HuH-7.5 (cell line): ENCODE data around the gene INSIG1.

ENCODE experiments used
- DNase-seq: peaks from one replicate; pipeline ENCODE4 v3.0.0; 2011; ENCODE audit warnings: low spot score

INSIG1 gene

DNA sequence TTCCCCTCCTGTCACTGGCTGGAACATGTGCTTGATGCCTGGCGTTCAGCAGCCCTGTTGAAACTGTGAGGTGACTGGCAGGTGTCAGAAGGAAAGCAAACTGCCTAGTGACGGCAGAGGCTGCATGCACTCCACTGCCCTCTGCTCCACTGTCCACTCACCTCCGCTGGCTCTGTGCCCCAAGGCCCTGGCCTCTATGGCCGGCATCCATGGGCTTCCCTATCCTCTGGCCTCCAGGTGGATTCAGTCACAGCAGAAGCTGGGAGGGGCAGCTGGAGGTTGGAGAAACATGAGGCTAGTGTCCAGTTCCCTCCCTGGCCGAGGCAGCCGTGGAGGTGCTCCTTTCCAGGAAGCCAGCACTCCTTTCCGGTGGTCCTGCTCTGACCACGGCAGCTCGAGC is 31.2 kb upstream of the INSIG1 start:
- DNase-seq = no peak

DNA sequence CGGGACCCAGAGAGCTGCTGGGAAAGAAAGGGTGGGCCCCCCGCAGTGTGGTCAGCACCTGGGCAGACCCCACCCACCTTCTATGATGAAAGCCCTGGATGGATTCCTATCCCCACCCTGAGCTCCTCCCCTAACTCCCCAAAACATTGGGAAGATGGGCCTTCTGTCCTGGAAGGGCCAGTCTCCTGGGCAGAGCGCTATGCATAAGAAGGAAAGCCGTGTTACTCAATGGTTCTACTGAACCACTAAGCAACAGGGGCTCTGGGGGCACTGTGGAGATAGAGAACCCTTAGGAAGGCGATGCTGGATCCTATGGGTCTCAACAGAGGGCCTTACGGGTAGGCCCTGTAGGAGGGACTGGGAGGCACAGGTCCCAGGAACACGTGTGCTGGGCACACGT is 30.7 kb upstream of the INSIG1 start:
- DNase-seq = no peak

DNA sequence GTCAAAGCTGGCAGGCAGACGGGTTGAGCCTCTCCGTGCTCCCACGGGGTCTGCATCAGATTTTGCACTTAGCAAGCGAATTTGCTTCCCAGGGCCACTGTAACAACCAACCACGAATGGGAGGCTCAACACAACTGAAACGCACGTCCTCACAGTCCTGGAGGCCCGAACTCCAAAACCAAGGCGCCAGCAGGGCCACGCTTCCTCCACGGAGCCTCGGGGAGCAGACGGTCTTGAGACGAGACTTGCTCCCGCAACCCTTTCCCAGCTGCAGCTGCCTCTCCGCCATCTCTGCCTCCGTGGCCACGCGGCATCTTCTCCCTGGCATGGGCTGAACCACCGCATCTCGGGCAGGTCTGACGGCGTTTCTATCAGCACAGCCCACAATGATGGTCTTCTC is 30.2 kb upstream of the INSIG1 start:
- no peak for DNase-seq

DNA sequence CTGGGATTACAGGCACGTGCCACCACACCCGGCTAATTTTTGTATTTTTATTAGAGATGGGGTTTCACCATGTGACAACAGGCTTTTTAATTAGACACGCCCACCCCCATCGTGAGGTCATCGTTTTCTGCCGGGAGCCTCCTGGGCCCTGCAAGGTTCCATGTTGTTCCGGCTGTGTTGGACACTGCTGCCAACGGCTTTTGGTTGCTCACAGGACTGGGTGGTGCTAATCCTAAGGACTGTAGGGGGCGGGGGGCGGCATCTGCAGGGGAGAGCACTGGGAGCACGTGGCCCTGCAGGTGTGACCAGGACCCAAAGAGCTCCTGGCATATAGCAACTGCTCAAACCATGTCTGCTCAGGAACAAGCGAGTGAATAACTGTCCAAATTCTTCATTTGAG is 29.5 kb upstream of the INSIG1 start:
- DNase-seq = no peak

DNA sequence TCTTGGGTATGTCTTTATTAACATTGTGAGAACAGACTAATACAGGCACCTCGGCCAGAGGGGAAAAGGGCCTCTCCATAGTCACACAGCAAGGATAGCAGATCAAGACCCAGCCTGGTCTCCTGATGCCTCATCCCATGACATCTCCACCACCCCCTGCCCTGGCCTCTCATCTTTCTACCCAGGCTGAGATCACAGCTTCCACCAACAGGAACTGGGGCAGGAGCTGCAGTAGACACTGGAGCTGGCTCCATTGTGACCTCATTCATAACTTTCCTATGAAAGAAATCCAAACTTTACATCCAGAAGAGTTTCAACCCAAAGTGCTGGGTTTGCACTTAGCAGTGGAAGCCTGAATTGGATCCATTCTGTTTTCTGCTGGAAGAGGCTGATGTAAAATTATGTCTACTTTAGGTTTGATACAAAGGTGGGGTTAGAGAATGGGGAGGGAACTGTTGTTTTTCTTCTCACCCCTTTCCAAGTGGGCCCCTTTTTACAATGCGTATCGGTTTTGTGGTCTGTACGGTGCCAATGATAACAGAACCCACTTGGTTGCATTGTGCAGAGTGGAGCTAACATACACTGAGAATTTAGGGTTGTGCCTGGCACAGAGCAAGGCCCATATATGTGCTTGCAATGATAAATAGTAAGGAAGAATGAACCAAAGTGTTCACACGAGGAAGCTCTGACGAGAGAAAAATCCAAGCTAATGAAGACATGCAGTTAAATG is 28.6 kb upstream of the INSIG1 start:
- DNase-seq = no peak

DNA sequence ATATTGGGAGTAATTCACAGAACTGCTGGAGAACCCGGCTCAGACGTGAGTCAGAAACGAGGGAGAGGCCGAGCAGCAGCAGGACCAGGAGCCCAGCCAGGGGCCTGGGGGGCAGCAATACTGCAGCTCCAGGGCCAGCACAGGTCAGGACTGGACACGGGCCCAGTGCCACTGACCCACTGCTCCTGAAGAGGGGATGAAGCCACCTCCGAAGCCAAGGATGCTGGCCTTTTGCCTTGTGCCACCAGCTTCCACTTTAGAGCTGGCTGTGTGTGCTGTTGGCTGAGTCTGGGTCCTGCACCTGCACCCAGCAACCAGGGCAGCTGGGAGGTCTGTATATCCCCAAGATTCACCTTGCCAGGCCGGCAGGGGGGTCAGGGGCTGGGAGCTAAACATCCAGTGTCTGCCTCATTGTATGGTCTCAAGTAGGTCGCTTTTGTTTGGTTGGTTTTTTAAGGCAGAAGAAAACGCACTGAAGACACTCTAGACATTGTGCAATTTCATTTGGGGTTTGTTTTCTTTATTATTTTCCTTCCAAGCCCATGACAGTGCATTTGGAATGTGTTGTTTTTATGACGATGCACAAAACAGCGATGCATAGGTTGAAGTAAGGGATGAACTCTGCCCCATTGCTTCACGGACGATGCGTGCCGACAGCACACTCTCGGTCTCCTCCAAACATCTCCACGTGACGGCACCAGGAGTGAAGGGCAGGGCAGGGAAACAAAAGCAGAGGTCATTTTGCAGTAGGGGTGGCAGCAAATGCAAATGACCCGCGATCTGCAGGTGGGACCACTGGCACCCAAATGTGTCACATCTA is 27.7 kb upstream of the INSIG1 start:
- DNase-seq = no peak

DNA sequence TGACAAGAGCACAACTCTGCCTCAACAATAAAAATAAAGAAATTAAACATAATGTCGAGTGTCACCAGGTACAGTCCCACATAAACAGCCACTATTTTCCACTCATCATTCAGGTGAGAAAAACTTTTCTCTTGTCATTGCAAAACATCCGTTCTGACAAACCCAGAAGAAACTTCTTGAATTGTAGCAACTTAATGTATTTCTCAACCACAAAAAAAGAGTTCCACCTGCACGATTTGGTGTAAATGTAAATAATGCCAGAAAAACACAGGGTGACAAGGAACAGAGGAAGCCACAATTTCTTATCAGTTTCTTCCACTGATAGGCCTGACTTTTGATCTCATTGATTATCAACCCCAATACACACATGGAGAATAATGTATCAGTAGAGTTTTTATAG is 26.8 kb upstream of the INSIG1 start:
- no peak for DNase-seq

DNA sequence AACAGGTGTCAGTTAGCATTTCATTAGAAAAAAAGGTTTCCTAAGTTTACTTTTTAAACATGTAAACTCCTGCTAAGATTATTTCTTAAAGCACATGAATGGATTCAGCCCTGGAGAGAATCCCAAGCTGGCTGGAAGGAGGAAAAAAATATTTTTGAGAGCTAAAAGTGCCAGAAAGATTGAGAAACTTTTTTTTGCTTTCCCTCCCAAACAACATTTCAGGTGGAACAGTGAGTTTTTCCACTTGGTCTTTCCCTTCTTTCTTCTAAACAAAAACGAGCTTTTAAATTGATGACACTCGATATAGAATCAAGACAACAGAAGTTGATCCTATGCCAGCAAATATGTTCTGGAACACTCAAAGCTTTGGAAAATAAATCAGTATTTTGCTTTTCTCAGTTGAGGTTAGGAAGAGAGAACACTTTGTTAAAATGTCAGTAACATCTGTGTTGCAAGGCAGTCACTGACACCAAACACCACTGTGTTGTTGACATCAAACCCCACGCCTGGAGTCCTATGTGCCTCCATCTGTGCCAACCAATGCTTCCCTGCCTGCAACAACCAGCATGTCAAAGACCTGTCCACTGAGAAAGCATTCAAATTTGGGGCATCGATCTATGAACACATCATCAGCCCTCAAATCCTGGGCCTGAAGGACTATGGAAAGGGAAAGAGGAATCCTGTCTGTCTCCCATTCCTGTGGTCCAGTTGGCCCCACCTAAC is 22.9 kb upstream of the INSIG1 start:
- DNase-seq = no peak

DNA sequence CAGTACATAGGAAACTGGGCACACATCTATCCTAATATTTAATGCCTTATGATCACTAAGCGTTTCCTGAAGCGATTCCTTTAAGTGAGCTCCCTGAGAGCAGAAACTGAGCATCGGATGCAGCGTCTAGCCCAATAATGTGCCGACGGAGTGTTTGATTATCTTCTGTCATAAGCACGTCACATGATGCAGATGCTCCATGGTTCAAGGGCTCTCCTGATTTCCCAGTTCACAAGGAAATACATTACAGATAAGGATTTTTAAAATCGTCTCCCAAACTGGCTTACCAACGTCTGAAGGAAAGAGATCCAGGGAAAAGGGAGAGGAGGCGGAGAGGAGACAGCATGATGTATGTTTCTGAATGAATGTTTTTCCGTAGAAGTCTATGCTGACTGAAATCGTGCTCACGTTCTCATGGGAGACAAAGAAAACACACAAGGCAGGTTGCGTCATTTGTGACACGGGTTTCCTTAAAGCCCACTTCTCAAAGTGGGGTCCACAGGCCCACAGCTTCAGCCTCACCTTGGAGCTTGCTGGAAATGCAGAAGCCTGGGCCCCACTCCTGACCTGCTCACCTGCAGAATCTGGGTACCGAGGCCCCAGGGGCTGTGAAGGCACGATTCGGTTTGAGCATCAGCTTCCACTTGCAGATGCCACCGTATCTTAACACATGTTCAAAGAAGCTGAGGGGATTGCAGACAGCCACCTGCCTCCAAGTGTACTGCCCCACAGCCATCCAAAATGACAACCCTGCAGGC is 21.5 kb upstream of the INSIG1 start:
- DNase-seq = no peak

DNA sequence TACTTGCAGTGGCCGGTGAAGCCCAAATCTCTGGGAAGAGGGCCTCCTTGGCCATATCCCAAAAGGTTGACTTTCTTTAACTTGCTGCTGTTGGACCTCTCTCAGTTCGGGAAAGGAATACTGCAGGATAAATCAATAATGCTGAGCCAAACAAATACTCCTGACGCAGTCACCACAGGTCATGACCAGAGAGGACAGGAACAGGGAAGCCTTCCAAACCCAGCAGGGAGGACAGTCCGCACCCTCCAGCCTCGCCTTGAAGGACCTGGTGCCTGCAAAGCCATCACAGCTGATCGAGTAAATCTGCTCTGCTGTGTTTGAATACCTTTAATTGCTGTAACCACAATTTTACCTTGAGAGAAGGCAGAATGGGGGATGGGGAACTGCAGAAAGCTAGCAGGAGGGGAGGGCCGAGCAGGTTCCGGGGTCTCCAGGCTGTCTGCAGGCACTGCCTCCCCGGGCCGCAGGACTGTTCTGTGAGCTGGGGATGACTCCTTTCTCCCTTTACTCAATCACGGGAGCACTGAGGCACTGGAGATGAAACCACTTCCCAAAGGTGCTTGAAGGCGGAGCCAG is 20.8 kb upstream of the INSIG1 start:
- no peak for DNase-seq

DNA sequence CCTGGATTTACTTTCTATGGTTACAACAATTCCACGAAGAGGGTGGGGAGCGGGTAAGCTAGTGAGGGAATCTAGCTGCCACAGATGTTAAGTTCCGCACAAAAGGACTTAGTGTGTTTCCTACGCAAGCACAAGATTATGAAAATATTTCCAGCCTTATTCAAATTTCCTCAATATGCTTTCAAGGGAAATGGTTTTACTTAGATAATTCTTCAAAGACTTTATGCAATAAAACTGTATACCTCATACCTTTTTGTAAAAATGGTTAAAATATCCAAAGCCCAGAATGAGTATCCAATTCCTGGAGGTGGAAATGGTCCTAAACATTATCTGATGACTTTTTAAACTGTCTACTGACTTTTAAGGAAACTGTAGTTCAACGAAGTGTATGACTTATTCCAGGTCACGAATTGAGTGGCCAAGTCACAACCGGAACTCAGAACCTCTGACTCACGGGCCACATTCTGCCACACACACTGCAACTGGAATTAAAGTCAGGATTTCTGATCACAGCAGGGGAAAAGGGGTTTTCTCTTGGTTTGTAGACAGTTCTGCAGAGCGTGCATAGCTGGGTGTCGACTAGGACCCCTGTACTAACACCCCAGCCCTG is 20.2 kb upstream of the INSIG1 start:
- no peak for DNase-seq

DNA sequence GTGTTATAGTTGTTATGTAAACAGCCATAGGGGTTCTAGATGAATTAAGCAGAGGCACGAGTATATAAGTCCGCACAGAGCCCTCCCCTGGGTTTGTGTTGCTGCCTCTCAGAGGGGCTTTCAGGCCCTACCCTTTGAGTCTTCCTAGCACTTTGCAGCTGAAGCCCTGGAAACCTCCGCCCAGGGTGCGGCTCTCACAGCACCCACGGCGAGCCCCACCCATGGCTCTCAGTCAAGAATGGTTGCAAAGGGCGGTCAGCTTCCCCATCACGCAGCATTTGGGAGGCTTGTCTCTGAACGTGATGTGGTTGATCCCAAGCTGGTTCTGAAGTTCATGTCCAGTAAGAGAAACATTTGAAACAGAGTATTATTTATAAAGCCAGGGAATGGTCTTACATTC is 18.8 kb upstream of the INSIG1 start:
- no peak for DNase-seq

DNA sequence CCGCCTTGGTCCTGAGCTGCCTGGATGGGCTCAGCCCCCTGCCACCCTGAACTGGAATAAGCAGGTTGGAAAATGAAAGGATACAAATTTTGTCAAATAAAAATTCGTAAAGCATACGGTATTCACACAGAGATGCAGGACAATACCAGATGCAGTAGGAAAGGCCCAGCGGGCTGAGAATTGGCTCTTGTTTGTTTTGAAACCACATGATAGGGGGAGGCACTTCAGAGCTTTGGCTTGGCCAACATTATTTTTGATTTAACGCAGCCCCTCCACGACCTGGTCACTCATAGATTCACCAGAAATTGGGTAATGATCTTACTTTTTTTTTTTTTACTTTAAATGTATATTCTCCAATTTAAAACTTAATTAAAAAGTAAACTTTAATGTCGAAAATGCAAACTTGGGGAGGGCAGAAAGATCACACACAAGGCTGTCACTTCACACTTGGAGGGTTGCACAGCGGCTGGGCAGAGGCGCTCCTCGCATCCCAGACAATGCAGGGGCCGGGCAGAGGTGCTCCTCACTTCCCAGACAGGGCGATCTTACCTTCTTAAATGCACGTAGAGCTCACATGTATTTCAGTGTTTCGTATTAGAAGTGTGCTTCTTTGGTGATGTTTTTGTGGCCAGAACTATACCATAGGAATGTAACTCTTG is 17.8 kb upstream of the INSIG1 start:
- DNase-seq = no peak

DNA sequence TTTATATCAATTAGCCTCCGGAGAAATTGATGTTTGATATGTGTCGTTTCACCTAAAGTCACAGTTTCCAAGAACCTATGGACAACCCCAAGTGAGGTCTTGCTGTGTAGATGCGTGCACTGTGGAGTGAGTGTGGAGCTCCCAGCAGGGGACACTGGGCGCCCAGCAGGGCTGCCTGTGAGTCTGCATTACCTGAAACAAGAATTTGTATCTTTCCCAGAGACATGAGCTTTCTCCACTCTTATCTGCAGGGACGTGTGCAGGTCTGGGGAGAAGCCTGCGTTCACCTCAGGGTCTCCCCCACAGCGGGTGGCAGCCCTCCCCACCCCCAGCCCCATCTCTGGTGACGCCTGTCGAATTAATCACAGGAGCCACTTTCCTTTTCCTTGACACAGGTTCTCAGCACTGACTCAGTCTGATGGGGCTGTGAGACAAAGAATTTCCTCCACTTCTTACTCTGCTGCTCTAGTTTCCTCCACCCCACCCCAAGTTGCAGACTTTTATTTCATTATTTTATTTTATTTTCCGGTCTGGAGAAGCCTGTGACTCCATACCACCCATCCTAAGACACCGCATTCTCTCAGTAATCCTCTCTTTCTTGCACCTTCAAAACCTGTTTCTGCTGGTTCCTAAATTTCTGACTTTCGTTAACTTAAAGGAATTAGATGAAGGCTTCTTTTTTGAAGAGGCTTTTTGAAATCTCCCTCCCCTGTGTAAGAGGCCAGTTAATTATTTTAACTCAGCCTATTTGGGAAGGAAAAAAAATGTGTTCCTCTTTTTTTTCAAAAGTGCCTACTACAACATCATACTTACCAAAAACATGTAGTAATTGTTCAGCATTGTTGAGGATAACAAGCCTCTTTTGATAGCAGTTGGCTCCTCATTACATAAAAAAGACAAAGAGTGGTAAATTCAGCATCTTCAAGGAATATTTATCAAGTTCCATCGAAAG is 17.0 kb upstream of the INSIG1 start:
- no peak for DNase-seq

DNA sequence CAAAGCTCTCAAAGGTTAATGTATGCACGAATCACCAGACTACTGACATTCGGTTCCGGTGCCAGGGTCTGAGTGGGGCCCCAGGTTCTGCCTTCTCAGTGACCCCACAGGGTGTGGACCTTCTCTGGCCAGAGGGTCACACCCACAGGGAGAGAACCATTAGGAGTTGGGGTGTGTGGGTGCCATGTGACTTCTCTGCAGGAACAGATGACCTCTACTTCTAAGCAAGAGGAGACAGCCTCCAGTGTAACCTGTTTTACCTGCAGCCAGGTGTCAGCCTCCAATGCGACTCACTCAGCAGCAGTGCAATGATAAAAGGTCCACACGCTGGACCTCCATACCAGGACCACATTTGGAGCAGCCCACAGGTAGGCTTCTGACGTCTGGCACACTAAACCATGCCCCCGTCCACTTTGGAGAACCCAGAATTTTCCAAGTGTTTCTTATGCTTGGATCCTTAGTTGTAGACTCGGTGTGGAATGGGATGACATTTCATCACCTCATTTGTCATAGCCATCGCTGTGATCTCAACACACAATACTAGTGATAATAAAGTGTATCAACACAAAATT is 16.2 kb upstream of the INSIG1 start:
- no peak for DNase-seq

DNA sequence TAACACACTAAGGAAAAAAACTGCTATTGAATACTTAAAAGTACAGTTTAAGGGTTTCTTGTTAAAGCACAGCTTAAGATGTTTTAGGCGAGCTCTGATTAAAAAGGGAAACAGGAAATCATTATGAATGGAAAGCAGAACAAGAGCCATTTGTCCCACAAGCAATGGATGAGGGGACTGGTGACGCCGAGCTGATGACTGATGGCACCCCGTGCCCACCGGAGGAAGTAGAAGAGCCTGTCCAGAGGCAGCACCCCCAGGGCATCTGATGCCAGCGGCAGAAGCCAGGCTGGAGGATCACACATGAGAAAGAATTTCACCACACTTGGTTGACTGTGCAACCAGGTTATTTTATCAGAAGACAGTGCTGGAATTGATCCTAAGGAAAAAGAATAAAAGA is 15.0 kb upstream of the INSIG1 start:
- DNase-seq = no peak

DNA sequence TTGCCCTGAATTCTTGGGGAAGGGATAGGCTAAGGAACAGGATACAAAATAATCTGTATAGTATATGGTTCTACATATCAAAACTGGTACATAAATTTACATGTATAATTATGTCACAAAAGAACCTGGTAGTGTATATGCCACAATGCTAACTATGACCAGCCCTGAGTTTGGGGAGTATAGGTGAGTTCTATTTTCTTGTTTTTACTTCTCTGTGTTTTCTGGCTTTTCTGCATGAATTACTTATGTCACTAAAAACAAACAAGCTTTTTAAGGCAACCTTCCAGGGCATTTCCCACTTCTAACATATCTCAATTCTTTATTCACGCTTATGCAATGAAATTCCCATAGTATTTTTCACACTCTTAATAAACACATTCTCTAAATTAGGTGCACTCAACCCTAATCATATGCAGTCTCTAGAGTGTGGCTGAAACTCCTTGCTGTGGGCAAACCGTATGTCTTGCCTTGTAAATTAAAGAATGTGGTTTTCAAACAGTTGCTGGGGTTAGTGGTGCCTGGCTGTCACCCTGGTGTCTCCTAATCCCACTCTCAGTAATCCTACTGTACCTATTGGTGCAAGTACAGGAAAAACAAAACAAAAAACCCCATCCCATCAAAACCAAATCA is 14.0 kb upstream of the INSIG1 start:
- DNase-seq = no peak

DNA sequence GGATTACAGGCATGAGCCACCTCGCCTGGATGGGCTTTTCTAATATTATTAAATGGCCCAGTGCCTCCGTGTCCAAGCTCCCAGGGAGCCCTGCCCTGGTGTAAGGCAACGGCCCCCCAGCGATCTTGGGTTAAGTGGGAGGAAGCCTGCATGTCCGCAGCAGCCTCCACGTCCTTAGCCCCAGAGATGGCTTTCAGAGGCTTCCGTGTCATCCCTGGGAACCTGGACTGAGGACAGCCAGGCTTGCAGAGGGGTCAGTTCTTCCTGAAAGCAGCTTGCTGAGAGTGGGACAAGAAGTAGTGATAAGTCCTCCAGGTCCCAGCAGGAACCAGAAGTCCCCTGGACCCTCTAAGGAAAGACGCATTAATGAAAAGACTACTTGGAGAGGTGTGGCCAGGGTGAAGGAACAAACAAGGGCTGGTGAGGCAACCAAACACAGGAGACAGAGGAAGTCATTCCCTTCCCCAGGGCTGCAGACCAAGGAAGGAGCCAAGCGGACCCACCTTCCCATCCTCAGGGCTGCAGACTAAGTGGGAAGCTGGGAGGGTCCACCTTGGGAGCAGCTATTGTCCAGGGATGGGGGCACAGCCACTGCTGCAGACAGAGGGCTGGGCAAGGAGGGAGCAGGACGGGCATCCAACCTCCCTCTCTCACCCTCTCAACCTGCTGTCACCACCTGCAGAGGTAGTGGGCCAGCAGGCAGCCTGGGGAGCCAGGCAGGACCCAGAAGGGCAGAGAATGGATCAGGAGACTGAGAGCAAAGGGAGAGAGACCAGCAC is 13.0 kb upstream of the INSIG1 start:
- no peak for DNase-seq
